Measurements from ENCODE around the gene SLK.

Gene SLK

DNA sequence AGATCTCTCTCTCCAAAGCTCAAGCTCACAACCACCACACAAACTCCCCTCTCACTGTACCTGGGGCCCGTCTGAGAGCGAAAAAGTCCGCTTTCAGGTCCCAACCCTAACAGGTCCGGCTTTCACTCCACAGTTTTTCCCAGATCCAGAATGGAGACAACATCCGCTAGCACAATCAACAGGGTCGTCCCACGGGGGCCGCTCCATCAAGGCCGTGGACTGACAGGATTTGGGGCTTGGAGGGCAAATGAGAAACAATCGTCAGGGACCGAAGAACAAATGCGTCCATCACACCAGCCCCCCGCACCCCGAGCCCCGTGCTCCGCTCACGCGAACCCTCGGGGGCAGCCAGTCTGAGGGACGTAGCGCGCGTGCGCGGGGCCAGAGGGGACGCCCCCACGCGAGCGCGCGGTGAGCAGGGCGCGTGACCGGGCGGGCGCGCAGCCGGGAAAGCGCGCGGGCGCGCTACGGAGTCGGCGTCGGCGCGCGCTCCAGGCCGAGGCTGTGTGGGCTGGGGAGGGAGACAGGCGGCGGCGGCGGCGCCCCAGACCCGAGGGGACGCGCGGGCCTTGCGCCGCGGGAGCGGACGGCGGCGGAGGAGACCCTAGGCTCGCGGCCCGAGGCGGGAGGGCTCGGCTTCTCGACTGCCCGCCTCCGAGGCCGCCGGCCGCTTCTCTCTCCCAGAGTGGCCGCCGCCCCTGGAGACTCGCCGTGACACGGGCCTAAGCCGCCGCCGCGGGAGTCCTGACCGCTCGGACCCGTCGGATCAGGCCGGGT lies at the start of gene SLK:
SLK (plus strand) TSS at position 470 of the 777 bp plus-strand sequence. CDS start 606 bp downstream, outside the sequence.
- peak; percentile 98 for FAIRE-seq
- DNase-seq (ENCODE audit: insufficient read length, low spot score): peak; percentile 84

- FAIRE-seq: no peak
- DNase-seq (ENCODE audit: insufficient read length, low spot score): no peak
These were observed 49.5 kb upstream of the SLK start for GRCh38 chr10:103917302-103918052.

GRCh38 chr10:103918053-103918846 lies 48.7 kb upstream of the SLK start, which contains the start of gene STN1:
TSS of gene STN1 (minus strand) at chr10:103918184. CDS start at chr10:103917594, 590 bp downstream.
- FAIRE-seq: peak; percentile 81
- DNase-seq (ENCODE audit: insufficient read length, low spot score): peak; percentile 95

- DNase-seq (ENCODE audit: insufficient read length, low spot score) (no peak), FAIRE-seq (no peak)
These were observed 47.3 kb upstream of the SLK start for GRCh38 chr10:103919648-103920025.

- FAIRE-seq: no peak
- DNase-seq (ENCODE audit: insufficient read length, low spot score): no peak
These were observed 45.7 kb upstream of the SLK start for GRCh38 chr10:103921248-103921647.

DNA sequence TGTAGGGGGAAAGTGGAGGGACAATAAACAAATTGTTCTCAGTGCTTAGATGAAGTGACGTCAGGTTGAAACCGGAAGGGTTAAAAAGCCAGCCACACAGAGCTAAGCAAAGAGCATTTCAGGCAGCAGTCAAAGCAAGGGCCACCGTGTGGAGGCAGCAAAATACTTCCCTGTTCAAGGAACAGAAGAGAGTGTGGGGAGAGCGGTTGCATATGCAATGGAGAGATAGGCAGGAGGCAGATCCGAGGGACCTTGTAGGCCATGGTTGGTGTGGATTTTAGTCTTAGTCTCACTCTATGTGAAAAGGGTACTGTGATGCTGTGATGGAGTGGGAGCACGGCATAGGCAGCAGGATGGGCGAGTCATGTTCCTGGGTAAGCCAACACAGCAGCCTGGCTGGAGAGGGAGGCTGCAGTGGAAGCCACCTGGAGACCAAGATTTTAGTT lies 45.2 kb upstream of the SLK start:
- FAIRE-seq (no peak), DNase-seq (ENCODE audit: insufficient read length, low spot score) (no peak)

GRCh38 chr10:103922659-103923058 lies 44.3 kb upstream of the SLK start:
- DNase-seq (ENCODE audit: insufficient read length, low spot score): no peak
- no peak for FAIRE-seq

GRCh38 chr10:103923502-103923901 lies 43.4 kb upstream of the SLK start:
- FAIRE-seq (no peak), DNase-seq (ENCODE audit: insufficient read length, low spot score) (no peak)

GRCh38 chr10:103925591-103925990 lies 41.3 kb upstream of the SLK start:
- DNase-seq (ENCODE audit: insufficient read length, low spot score) (no peak), FAIRE-seq (no peak)

GRCh38 chr10:103926722-103927319 lies 40.1 kb upstream of the SLK start:
- no peak for FAIRE-seq
- DNase-seq (ENCODE audit: insufficient read length, low spot score): no peak

- DNase-seq (ENCODE audit: insufficient read length, low spot score) (no peak), FAIRE-seq (no peak)
These were observed 38.2 kb upstream of the SLK start for GRCh38 chr10:103928784-103929183.

- FAIRE-seq (no peak), DNase-seq (ENCODE audit: insufficient read length, low spot score) (no peak)
These were observed 37.5 kb upstream of the SLK start for GRCh38 chr10:103929381-103929921.

GRCh38 chr10:103930449-103930848 lies 36.5 kb upstream of the SLK start:
- no peak for FAIRE-seq
- DNase-seq (ENCODE audit: insufficient read length, low spot score): no peak

GRCh38 chr10:103930881-103931280 lies 36.1 kb upstream of the SLK start:
- FAIRE-seq (no peak), DNase-seq (ENCODE audit: insufficient read length, low spot score) (no peak)

GRCh38 chr10:103931603-103932002 lies 35.3 kb upstream of the SLK start:
- DNase-seq (ENCODE audit: insufficient read length, low spot score) (no peak), FAIRE-seq (no peak)

DNA sequence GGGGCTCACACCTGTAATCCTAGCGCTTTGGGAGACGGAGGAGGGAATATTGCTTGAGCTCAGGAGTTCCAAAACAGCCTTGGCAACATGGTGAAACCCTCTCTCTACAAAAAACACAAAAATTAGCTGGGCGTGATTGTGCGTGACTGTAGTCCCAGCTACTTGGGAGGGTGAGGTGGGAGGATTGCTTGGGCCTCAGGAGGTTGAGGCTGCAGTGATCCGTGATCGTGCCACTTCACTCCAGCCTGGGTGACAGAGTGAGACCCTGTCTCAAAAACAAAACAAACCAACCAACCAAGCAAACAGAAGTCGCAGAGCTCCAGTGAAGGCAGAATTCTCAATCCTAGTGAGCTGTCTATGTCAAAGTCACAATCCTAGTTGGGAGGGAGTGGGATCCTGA lies 34.7 kb upstream of the SLK start:
- FAIRE-seq (no peak), DNase-seq (ENCODE audit: insufficient read length, low spot score) (no peak)

- no peak for DNase-seq (ENCODE audit: insufficient read length, low spot score)
- no peak for FAIRE-seq
These were observed 34.0 kb upstream of the SLK start for GRCh38 chr10:103932971-103933370.

GRCh38 chr10:103933557-103934121 lies 33.3 kb upstream of the SLK start:
- FAIRE-seq: no peak
- DNase-seq (ENCODE audit: insufficient read length, low spot score): no peak

DNA sequence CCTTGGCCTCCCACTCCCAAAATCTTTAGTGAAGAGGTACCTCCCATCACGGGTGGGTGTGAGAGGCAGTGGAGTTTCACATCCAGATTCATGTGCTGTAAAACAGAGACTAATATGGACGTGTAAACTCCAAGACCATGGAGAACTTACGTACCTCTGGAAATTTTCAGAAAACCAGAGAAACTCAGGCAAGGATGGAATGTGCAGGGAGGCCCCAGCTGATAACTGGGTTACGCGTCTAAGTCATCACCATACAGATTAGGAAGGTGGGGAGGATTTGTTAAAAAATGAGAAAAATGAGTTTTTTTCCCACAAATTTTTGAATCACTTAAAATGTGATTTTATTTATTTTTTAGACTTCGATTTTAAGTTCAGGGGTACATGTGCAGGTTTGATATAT lies 32.6 kb upstream of the SLK start:
- no peak for FAIRE-seq
- no peak for DNase-seq (ENCODE audit: insufficient read length, low spot score)

DNA sequence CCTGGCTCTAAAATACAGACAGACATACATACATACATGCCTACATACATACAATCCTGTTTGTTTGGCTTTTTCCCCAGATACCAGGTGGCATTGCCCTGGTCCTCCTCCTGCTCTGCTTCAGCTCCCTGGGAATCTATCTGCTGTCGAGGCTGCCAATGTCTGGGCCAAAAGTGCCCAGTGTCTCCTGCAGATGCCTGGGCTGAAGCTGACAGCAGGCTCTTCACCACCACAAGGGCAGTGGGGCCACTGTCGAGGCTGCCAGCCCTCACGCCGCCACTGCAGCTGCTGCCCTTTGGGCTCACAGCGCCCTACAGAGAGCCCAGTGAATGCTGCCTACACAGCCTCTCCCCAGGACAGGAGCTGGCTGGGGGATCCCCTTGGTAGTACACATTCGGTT lies 30.9 kb upstream of the SLK start:
- DNase-seq (ENCODE audit: insufficient read length, low spot score) (no peak), FAIRE-seq (no peak)
